DMS153 treated with DMSO at 0.1 percent for 48 hours (cell line): Measurements from ENCODE around the gene ZNF205.

Experiments used
- DNase-seq: peaks from one replicate; lab custom pipeline; 2025; ENCODE audit not compliant: unreplicated experiment; lab: John Stamatoyannopoulos, UW

Gene ZNF205

DNA sequence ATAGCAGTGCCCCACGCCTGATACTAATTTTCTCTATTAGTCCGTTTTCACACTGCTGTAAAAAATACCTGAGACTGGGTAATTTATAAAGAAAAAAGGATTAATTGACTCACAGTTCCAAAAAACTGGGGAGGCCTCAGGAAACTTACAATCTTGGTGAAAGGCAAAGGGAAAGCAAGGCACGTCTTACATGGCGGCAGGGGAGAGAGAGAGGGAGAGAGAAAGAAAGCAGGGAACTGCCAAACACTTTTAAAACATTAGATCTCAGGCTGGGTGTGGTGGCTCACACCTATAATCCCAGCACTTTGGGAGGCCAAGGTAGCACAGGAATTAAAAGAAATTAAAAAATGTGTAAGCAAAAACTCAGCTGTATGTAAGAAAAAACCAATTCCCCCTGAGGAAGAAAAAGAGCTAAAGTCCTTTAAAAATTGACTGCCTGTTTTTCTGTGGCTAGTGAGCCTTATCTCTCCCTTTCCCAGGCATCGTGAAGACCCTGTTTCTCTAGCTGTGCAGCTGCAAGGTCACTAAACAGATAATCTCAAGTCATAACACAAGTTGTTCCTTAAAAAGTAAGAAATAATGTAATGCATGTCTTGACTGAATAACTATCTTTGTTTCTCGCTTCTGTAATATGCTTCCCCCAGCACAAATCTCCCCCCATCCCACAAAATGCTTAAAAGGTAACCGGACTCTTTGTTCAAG is 27.3 kb upstream of the ZNF205 start:
- no peak for DNase-seq

DNA sequence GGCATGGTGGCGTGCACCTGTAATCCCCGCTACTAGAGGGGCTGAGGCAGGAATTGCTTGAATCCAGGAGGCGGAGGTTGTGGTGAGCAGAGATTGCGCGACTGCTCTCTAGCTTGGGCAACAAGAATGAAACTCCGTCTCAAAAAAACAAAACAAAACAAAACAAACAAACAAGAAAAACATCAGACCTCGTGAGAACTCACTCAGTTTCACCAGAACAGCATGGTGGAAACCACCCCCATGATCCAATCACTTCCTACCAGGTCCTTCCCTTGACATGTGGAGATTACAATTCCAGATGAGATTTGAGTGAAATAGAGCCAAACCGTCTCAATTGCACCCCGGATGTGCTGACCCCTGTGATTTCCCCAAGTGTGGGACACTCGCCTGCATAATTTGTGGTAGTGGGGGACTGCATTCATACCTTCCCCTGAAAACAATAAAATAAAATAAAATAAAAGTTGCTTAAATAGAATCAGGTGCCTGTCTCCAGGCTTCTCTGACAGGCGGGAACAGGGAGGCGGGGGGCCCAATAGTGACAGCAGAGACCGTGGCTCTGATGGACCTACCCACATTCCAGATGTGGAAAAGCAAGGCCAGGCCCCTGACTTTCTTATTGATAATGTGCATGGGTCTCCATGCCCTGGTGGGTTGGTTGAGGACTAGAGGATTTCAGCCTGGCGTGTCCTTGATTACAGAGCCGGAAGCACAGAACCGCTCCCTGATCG is 26.4 kb upstream of the ZNF205 start:
- DNase-seq: no peak

DNA sequence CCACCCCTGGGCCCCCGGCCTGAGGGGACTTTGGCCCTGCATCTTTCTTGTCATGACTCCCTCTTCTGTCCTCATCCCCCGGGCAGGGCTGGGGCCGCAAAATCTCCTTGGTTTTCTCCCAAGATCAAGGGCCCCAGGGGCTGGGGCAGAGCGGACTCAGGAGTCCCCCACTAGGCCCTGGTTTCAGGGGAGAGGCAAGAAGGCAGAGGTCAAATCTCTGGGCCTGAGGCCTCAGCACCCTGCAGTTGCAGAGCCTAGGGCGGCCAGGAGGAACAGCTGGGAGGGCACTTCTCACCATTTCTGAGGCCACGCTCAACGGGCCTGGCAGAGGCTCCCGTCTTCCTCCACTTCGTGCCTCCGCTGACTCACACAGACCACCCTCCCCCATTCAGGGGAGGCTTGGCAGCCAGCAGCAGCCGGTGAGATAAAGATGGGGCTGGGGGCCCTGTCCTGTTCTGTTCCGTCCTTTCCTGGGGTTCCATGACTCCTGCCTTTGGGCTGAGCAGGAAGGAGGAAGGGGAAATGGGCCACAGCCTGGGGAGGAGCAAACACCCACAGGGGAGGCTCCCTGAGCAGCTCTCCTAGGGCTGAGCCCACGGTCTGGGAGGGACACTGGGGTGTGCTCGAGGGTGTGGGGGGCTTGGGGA is 25.7 kb upstream of the ZNF205 start:
- DNase-seq: no peak

DNA sequence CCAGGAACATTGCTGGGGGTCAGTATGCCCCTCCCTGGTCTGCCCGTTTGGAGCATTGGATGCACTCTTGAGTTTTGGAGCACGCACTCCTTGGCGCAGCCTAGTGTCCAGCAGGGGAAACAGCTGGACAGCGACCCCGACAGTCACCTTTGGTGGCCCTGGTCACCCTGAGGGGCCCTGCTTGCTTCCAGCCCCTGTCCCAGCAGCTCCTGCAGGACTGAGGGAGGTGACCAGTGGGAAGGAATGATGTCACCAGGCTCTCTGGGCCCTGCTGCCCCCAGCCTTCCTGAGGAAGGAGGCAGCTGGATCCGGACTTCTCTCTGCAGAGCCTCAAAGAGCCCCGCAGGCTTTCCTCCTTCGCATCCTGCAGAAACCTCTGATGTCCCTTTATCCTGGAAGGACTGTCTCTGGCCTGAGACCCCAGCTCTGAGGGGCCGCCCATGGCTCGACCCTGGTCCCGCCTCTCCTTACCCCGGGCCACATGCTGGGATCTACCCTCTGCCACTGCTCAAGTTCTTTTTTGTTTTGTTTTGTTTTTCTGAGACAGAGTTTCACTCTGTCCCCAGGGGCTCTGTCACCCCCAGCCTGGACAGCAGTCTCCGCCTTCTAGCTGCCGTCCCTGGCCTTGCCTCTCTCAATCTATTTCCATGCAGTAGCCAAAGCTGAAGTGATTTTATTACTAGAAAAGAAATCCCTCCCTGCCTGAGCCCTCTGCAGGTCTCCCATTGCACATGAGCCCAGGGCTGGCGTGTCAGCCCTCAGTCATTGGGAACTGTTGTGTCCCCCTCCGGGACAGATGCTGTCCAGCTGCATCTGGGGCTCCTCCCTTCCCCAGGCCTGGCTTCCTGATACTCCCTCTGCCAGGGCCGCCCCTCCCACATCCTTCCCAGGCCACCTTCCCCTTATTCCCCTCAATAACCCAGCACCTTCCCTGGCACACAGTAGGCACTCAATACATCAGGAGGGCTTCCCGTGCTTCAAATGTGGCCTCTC is 24.8 kb upstream of the ZNF205 start:
- DNase-seq: no peak

DNA sequence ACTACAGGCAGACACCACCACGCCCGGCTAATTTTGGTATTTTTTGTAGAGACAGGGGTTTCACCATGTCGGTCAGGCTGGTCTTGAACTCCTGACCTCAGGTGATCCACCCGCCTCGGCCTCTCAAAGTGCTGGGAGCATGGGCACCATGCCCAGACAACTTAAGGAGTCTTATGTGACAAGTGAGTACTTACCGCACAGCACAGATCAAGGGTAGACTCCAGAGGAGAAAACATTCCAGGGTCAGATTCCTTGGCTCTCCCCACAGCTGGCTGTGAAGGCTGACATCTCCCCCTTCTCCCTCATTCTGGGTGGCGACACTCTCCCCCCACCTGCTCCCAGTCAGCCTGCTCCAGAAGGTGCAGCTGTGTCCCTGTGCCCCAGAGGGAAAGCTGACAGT is 23.9 kb upstream of the ZNF205 start:
- no peak for DNase-seq

DNA sequence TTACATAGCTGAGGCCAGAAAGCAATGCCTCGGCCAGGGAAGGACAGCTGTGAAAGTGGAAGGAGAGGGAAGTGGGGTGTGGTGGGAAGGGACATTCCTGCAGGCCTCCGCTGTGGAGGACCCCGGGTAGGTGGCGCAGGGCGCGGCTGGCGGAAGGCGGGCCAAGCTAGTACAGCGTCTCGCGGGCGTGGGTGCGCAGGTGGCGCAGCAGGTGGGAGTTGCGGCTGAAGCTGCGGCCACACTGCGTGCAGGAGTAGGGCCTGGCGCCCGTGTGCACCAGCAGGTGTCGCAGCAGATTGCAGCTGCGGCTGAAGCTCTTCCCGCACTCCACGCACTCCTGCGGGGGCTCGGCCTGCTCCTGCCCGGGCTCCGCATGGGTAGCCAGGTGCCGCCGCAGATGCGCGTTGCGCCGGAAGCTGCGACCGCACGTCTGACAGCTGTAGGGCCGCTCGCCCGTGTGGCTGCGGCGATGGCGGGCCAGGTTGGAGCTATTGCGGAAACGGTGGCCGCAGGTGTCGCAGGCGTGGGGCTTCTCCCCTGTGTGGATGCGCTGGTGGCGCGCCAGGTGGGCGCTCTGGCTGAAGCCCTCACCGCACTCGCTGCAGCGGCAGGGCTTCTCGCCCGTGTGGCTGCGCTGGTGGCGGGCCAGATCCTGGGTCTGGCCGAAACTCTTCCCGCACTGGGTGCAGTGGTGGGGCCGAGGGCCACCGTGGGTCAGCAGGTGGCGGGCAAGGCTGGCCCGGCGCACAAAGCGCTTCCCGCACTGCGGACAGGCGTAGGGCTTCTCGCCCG is 23.3 kb upstream of the ZNF205 start:
- DNase-seq: no peak

DNA sequence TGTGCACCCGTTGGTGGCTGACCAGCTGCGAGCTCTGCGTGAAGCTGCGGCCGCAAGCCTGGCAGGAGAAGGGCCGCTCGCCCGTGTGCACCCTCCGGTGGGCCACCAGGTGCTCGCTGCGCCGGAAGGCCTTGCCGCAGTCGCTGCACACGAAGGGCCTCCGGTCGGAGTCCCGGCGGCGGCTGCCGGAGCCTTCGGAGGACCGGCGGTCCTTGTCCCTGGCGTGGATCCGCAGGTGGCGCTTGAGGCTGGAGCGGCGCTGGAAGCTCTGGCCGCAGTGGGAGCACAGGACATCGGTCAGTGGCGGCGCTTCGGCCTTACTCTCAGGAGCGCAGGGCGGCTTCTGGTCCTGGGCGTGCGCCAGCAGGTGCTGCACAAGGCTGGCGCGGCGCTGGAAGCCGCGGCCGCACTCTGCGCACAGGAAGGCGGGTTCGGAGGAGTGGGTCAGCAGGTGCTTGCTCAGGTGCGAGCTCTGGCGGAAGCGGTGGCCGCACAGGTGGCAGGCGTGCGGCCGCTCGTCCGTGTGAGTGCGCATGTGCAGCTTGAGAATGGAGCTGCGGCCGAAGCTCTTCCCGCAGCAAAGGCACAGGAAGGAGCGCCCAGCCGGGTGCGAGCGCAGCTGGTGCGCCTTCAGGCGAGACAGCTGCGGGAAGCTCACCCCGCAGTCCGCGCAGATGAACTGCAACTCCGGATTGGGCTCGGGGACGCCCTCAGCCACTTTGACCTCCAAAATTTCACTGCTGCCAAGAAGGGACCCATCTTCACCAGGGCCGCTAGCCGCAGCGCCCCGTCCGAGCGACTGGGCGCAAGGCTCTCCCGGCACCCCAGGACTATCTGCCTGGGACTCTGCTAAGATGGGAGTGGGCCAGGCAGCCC is 22.4 kb upstream of the ZNF205 start:
- no peak for DNase-seq

DNA sequence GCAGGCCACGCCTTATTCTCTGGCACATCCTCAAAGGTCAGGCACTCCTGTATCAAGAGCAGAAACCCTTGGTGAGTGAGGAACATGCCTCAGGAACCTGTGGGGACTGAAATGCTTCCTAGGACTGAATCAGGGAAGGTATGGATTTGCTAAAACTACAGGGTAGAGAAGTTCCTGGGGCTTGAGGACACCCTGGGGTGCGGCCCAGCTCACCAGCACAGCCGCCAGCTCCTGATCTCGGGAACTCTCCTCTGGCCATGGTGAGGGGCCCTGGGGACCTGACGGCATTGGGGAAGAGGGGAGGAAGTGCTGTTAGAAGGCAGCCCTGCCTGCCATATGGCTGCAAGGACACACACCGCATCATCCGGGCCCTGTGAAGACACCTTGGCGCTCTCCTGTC is 20.8 kb upstream of the ZNF205 start:
- DNase-seq: no peak

DNA sequence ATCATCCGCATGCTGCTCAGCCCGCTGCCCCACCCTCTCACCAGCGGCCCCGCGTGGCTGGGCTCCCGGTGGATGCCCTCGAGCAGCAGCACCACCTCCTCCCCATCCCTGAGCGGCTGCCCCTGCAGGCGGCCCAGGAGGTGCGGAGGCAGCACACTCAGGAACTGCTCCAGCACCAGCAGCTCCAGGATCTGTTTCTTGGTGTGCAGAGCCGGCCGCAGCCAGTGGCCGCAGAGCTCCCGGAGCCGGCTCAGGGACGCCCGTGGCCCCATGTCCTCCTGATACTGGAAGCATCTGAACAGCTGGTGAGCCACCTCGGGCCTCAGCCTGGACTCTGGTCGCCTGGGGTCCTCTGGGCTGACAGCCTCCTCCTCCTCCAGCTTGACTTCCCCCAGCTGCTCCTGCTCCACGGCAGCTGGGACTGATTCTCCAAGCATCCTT is 19.9 kb upstream of the ZNF205 start:
- no peak for DNase-seq

DNA sequence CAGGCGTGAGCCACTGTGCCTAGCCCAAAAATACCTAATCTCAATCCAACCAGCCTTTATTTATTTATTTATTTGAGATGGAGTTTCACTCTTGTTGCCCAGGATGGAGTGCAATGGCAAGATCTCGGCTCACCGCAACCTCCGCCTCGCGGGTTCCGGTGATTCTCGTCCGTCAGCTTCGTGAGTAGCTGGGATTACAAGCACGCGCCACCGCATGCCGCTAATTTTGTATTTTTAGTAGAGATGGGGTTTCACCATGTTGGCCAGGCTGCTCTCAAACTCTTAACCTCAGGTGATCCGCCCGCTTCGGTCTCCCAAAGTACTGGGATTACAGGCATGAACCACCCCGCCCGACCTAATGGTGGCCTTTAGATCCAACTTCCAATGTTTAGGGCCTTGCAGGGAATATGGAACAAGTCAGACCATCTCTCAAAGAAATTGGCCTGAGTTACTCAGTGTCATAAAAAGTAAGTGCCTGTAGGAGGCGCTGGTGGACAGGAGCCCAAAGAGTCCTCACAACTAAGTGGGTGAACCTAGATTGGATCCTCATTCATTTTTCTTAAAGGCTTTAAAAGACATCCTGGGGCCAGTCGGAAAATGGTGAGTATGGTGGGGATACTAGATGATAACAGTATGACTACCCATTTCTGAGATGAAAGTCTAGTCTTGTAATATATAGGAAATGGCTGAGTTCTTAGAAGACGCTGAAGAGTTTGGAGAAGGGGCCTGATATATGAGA is 17.9 kb upstream of the ZNF205 start:
- DNase-seq: no peak

DNA sequence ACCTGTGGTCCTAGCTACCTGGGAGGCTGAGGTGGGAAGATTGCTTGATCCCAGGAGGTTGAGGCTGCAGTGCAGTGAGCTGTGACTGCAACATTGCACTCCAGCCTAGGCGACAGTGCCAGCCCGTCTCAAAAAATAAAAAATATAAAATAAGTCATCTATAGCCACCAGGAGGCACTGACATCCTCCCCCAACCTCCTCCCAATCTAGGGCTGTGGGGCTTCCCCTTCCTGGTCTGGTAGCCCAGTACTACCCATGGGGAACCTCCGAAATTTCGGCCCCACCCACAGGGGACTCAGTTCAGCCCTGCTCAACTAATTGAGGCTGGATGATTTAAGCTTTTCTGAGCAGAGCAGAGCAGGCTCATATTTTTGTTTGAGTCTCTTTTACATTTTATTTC is 16.5 kb upstream of the ZNF205 start:
- no peak for DNase-seq

DNA sequence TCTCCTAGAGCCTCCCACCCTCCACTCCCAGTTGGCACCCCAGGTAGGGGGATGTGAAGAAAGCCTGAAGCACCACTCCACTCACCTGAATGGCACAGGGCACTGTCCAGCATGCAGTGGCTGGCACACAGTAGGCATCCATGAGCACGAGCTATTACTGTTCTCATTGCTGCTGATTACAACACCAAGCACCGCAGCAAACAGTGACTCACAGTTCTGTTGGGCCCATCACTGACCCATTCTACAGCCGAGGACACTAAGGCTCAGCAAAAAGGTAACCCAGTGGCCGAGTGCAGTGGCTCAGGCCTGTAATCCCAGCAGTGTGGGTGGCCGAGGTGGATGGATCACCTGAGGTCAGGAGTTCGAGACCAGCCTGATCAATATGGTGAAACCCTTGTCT is 16.0 kb upstream of the ZNF205 start:
- DNase-seq: no peak

DNA sequence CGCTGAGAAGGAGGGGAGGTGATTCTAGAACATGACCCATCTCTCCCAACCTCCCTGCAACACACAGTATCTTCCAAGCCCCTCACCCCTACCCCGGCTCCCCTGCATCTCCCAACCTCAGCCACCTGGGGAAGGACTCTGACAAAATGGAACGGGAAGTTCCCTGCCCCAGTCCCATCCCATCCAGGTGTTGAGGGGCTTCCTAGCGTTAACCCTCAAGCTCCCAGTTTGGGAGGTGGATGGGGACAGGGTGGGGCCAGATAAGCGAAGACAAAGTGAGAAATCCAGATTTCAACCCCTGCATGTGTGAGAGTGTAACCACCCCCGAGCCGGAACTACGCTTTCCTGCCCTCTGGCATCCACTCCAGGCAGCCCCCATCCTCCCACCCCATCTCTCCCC is 15.1 kb upstream of the ZNF205 start:
- no peak for DNase-seq

DNA sequence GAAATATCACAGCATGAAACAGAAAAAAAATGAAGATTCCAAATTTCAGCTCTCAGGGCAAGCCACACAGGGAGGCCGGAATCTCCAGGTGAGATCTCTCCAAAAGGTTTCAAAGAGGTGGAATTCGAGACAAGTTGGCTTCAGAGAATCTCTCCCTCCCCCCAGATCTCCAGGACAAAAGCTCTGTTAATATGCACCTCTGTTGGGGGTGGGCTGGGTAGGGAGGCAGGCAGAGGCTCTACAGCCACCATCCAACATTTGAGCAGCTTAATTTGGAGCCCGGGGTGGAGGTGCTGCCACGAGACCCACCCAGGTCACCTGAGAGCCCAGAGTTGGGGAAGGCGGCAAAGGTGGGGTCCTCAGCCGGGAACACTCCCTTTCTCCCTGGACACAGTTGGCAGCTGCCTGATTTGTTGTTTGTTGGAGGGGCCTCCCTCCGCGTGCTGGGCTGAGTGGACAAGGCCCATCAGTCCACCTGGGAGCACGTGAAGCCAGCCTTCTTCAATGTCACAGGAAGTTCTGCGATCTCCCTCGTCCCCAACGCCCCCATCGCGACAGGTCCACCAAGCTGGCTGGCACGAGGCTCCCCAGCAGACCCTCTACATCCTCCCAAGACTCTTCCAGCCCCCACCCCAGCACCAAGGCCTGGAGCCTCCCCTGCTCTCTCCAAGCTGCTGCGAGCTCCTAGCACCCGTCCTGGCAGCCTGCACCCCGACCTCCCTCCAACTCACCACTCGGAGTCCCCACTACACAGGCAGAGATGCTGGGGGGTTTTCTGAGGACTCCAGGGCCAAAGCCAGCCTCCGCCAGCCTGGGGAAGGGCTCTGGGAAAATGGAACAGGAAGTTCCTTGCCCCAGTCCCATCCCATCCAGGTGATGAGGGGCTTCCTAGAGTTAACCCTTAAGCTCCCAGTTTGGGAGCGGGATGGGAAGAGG is 13.7 kb upstream of the ZNF205 start, which contains the start of gene ZSCAN10:
TSS of gene ZSCAN10 (minus strand) at position 836 of the 936 bp plus-strand sequence. CDS start 6,357 bp downstream, outside the sequence.
- DNase-seq: no peak

DNA sequence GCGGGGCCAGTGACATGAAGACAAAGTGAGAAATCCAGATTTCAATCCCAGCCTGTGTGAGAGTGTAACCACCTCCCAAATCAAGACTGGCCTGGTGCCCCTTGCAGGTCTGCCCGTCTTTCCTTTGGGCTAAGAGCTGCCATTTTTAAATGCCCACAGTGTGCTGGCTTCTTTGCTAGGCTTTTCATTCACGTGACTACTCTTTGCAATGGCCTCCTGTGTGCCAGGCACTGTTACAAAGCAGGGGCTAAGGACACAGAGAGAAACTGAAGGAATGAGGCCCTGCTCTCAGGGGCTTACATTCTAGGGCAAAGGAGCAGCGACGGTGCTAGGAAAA is 13.0 kb upstream of the ZNF205 start:
- DNase-seq: no peak

DNA sequence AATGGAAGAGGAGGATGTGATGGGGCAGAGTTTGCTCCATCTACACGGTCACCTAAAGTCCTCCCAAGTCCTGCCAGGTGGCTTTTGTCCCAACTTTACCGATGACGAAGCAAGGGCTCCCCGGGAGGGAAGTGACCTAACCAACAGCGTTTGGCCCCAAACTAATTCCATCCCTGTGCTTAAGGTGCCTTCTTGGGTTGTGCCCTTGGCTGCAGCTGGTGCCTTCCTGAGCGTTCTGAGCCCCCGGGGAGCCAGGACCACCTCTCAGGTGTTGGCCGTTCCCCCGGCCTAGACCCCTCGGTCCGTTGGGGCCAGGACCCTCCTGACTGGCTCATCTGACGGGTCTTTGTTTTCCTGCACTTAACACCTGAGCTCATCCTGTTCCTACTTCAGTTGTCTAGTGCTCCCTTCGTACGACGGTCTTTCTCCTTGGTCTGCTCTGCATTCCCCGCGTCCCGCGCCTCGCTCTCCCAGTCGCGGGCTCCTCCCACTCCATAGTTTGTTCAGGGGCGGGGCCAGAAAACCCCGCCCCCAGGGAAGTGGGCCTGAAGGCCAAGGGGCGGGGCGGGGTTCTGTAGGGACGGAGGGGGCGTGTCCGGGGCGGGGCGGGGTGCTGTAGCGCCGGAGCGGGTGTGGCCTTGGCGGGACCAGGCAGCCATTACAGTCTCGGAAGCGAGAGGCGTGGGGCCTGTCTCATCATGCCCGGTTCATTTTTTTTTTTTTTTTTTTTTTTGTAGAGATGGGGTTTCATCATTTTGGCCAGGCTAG is 12.5 kb upstream of the ZNF205 start:
- DNase-seq: peak; percentile 83
